Measurements from ENCODE around the gene TCP11L2.

DNA sequence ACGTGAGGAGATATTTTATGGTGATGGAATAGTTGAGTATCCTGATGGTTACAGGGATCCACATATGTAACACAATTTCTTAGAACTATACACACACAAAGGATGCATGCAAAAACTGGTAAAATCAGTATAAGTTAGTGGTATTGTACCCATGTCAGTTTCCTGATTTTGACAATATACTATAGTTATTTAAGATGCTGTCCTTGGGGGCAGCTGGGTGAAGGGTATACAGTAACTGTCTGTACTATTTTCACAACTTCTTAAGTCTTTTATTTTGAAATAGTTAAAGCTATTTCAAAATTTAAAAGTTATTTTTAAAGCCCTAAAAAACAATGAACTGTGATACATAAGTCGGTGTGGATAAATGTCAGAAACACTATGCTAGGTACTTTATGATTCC is 30.5 kb downstream of the TCP11L2 start:
- TF ChIP-seq TOE1 (IDR thresholded peaks at IDR 0.05; ENCODE audit: borderline replicate concordance) = no peak
- TF ChIP-seq TOE1 (CRISPR knock-in tag; IDR thresholded peaks at IDR 0.05; ENCODE audit: borderline replicate concordance, low read depth) = no peak
- TF ChIP-seq PHF20 (IDR thresholded peaks at IDR 0.05; ENCODE audit: partially characterized antibody) = no peak
- no peak for TF ChIP-seq MTA2 (IDR thresholded peaks at IDR 0.05; ENCODE audit: low read depth)
- TF ChIP-seq SPI1 (IDR thresholded peaks at IDR 0.05; ENCODE audit: borderline replicate concordance, low read depth, low read length) = no peak
- no peak for TF ChIP-seq VEZF1 (CRISPR knock-in tag; IDR thresholded peaks at IDR 0.05)
- no peak for TF ChIP-seq STAT6 (CRISPR knock-in tag; IDR thresholded peaks at IDR 0.05)
